ENCODE results near the gene TEKT3. TPM values are rescaled to one million over a fixed set of nuclear protein-coding genes. Genes with fewer than 3 reads are reported as not detected.
A peak's percentile ranks its signal among the peaks of the same experiment; 100 is the strongest.

TEKT3 gene
- total RNA-seq, 1 donor from 2014 or later = 2.8 TPM

- H3K9me3 Mint-ChIP-seq (ENCODE audit: low read depth) = no peaks in the 10 kb centered on the region
- H3K27ac Mint-ChIP-seq = no peak overlapping the region
- no peak overlapping the region for H3K4me3 Mint-ChIP-seq (ENCODE audit: low read depth)
- H3K4me1 Mint-ChIP-seq (ENCODE audit: low read depth) = peaks cover 12% of the 10 kb centered on the region
- no peaks in the 10 kb centered on the region for H3K36me3 Mint-ChIP-seq (ENCODE audit: insufficient read depth)
- DNase-seq (ENCODE audit: low spot score, unreplicated experiment) = no peak
- peaks cover 90% of the 10 kb centered on the region for H3K27me3 Mint-ChIP-seq
- TF ChIP-seq CTCF (IDR thresholded peaks at IDR 0.05; ENCODE audit: unreplicated experiment) = no peak
Observed at GRCh38 chr17:15266325-15267125, 74.9 kb downstream of the TEKT3 start.

- H3K27ac Mint-ChIP-seq = no peak within 1 kb of the TSS
- H3K36me3 Mint-ChIP-seq (ENCODE audit: insufficient read depth) = no peaks in the 10 kb centered on the region
- H3K27me3 Mint-ChIP-seq = peaks cover 94% of the 10 kb centered on the region
- H3K4me3 Mint-ChIP-seq (ENCODE audit: low read depth) = no peak within 1 kb of the TSS
- DNase-seq (ENCODE audit: low spot score, unreplicated experiment) = no peak
- H3K9me3 Mint-ChIP-seq (ENCODE audit: low read depth) = no peaks in the 10 kb centered on the region
- peaks cover 12% of the 10 kb centered on the region for H3K4me1 Mint-ChIP-seq (ENCODE audit: low read depth)
- no peak for TF ChIP-seq CTCF (IDR thresholded peaks at IDR 0.05; ENCODE audit: unreplicated experiment)
Observed at GRCh38 chr17:15265131-15265530, 76.3 kb downstream of the TEKT3 start, which contains the start of gene PMP22. PMP22 (minus strand) TSS chr17:15265326; CDS start chr17:15260727, 4,599 bp downstream.

- H3K36me3 Mint-ChIP-seq (ENCODE audit: insufficient read depth) = no peaks in the 10 kb centered on the region
- H3K4me1 Mint-ChIP-seq (ENCODE audit: low read depth) = peaks cover 11% of the 10 kb centered on the region
- H3K9me3 Mint-ChIP-seq (ENCODE audit: low read depth) = no peaks in the 10 kb centered on the region
- DNase-seq (ENCODE audit: low spot score, unreplicated experiment) = no peak
- TF ChIP-seq CTCF (IDR thresholded peaks at IDR 0.05; ENCODE audit: unreplicated experiment) = no peak
- no peak overlapping the region for H3K4me3 Mint-ChIP-seq (ENCODE audit: low read depth)
- peaks cover 95% of the 10 kb centered on the region for H3K27me3 Mint-ChIP-seq
- no peak overlapping the region for H3K27ac Mint-ChIP-seq
Observed at GRCh38 chr17:15264542-15264941, 76.9 kb downstream of the TEKT3 start.

GRCh38 chr17:15263680-15264079 is 77.7 kb downstream of the TEKT3 start:
- Mint-ChIP-seq H3K4me3 (ENCODE audit: low read depth) (no peak overlapping the region), H3K9me3 (ENCODE audit: low read depth) (no peaks in the 10 kb centered on the region), H3K4me1 (ENCODE audit: low read depth) (peaks cover 5% of the 10 kb centered on the region), H3K27ac (no peak overlapping the region), H3K27me3 (peaks cover 96% of the 10 kb centered on the region), H3K36me3 (ENCODE audit: insufficient read depth) (no peaks in the 10 kb centered on the region)
- no peak for DNase-seq (ENCODE audit: low spot score, unreplicated experiment)
- TF ChIP-seq CTCF (IDR thresholded peaks at IDR 0.05; ENCODE audit: unreplicated experiment) = no peak

- H3K27ac Mint-ChIP-seq = no peak overlapping the region
- H3K36me3 Mint-ChIP-seq (ENCODE audit: insufficient read depth) = no peaks in the 10 kb centered on the region
- H3K4me3 Mint-ChIP-seq (ENCODE audit: low read depth) = peak overlapping the region; percentile 54
- no peak for TF ChIP-seq CTCF (IDR thresholded peaks at IDR 0.05; ENCODE audit: unreplicated experiment)
- H3K27me3 Mint-ChIP-seq = peaks cover 97% of the 10 kb centered on the region
- DNase-seq (ENCODE audit: low spot score, unreplicated experiment) = no peak
- no peaks in the 10 kb centered on the region for H3K9me3 Mint-ChIP-seq (ENCODE audit: low read depth)
- H3K4me1 Mint-ChIP-seq (ENCODE audit: low read depth) = peaks cover 5% of the 10 kb centered on the region
Observed at GRCh38 chr17:15263206-15263579, 78.2 kb downstream of the TEKT3 start.
